Measurements from ENCODE around the gene SLC30A3. TPM values are rescaled to one million over a fixed set of nuclear protein-coding genes. Genes with fewer than 3 reads are reported as not detected.

The SLC30A3 gene
- polyA plus RNA-seq, 1 donor from 2014 or later: not detected

- Histone ChIP-seq H3K36me3 (ENCODE audit: insufficient read depth, low read length) (no peaks in the 10 kb centered on the region), H3K9me2 (ENCODE audit: insufficient read depth, low read length) (no peaks in the 10 kb centered on the region), H4K20me1 (ENCODE audit: insufficient read depth) (no peaks in the 10 kb centered on the region), H2AFZ (ENCODE audit: low read depth, low read length) (no peak overlapping the region), H3K27ac (ENCODE audit: low read length) (no peak overlapping the region), H3K9ac (ENCODE audit: low read length) (no peak overlapping the region), H3K9me3 (ENCODE audit: low read length) (no peaks in the 10 kb centered on the region), H3K4me3 (ENCODE audit: low read length) (no peak overlapping the region), H3K4me2 (ENCODE audit: low read length) (no peak overlapping the region), H3F3A (ENCODE audit: insufficient read depth, low read length, poor library complexity, severe bottlenecking) (no peaks in the 10 kb centered on the region), H3K79me2 (replicated peaks; ENCODE audit: insufficient read depth, low read length) (no peaks in the 10 kb centered on the region), H3K27me3 (ENCODE audit: insufficient read depth, low read depth, low read length) (peaks cover 48% of the 10 kb centered on the region)
- no peak for TF ChIP-seq TAF1 (IDR thresholded peaks at IDR 0.05; ENCODE audit: low read depth)
- TF ChIP-seq SMC3 (conservative IDR thresholded peaks at IDR 0.05; ENCODE audit: poor library complexity): no peak
- TF ChIP-seq CTCF (IDR thresholded peaks at IDR 0.05; ENCODE audit: poor library complexity, severe bottlenecking): no peak
- no peak for TF ChIP-seq POLR2AphosphoS5 (IDR thresholded peaks at IDR 0.05)
- TF ChIP-seq RAD21 (conservative IDR thresholded peaks at IDR 0.05): no peak
- no peak for TF ChIP-seq EP300 (conservative IDR thresholded peaks at IDR 0.05; ENCODE audit: poor library complexity, severe bottlenecking)
- no peak for TF ChIP-seq EZH2 (IDR thresholded peaks at IDR 0.05; ENCODE audit: borderline replicate concordance, insufficient read depth, low read length, poor library complexity, severe bottlenecking)
- no peak for TF ChIP-seq REST (IDR thresholded peaks at IDR 0.05; ENCODE audit: borderline replicate concordance)
- no peak for TF ChIP-seq MXI1 (conservative IDR thresholded peaks at IDR 0.05; ENCODE audit: poor library complexity, severe bottlenecking)
Measured at GRCh38 chr2:27305516-27305915, 42.7 kb upstream of the SLC30A3 start.

GRCh38 chr2:27304488-27305240 lies 41.8 kb upstream of the SLC30A3 start:
- no peak overlapping the region for H3K4me3 ChIP-seq (ENCODE audit: low read length)
- H4K20me1 ChIP-seq (ENCODE audit: insufficient read depth): no peaks in the 10 kb centered on the region
- no peaks in the 10 kb centered on the region for H3K9me3 ChIP-seq (ENCODE audit: low read length)
- H3K9ac ChIP-seq (ENCODE audit: low read length): no peak overlapping the region
- no peak overlapping the region for H3K4me2 ChIP-seq (ENCODE audit: low read length)
- TF ChIP-seq SMC3 (conservative IDR thresholded peaks at IDR 0.05; ENCODE audit: poor library complexity) (no peak), RAD21 (conservative IDR thresholded peaks at IDR 0.05) (no peak), EZH2 (IDR thresholded peaks at IDR 0.05; ENCODE audit: borderline replicate concordance, insufficient read depth, low read length, poor library complexity, severe bottlenecking) (no peak), POLR2AphosphoS5 (IDR thresholded peaks at IDR 0.05) (no peak), TAF1 (IDR thresholded peaks at IDR 0.05; ENCODE audit: low read depth) (no peak), EP300 (conservative IDR thresholded peaks at IDR 0.05; ENCODE audit: poor library complexity, severe bottlenecking) (no peak), MXI1 (conservative IDR thresholded peaks at IDR 0.05; ENCODE audit: poor library complexity, severe bottlenecking) (no peak), CTCF (IDR thresholded peaks at IDR 0.05; ENCODE audit: poor library complexity, severe bottlenecking) (no peak)
- no peak overlapping the region for H3K27ac ChIP-seq (ENCODE audit: low read length)
- peaks cover 48% of the 10 kb centered on the region for H3K27me3 ChIP-seq (ENCODE audit: insufficient read depth, low read depth, low read length)
- no peak overlapping the region for H2AFZ ChIP-seq (ENCODE audit: low read depth, low read length)
- no peaks in the 10 kb centered on the region for H3K36me3 ChIP-seq (ENCODE audit: insufficient read depth, low read length)
- no peaks in the 10 kb centered on the region for H3F3A ChIP-seq (ENCODE audit: insufficient read depth, low read length, poor library complexity, severe bottlenecking)
- no peaks in the 10 kb centered on the region for H3K79me2 ChIP-seq (replicated peaks; ENCODE audit: insufficient read depth, low read length)
- no peaks in the 10 kb centered on the region for H3K9me2 ChIP-seq (ENCODE audit: insufficient read depth, low read length)

Data from neural cell (in vitro differentiated cells).